ENCODE data around the gene ERVW-1. TPM values are rescaled to one million over a fixed set of nuclear protein-coding genes. Genes with fewer than 3 reads are reported as not detected.
"Not testable (repeated sequence)": the region's sequence is repeated elsewhere in the genome, so short reads cannot be mapped to it uniquely, and the experiment has no call there.

Gene ERVW-1
- total RNA-seq, 1 donor from 2014 or later: not detected

DNA sequence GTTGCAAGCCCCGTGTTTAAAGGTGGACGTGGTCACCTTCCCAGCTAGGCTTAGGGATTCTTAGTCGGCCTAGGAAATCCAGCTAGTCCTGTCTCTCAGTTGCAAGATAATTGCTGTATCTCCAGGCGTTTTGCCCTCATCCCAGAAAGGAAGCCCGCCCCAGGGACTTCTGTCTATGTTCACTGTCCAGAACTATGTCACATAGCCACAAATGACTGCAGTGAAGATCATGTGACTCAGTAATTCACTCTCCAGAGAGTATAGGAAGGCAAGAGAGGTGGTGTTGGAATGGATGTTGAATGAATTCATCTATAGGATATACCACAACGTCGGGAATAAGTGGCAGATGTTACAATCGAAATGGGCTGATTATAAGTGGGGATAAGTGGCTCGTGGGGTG is 349 bp upstream of the ERVW-1 start:
- Histone ChIP-seq H3K27me3 (ENCODE audit: control insufficient read depth, insufficient read depth, low read length) (no peaks in the 10 kb centered on the region), H3K4me3 (ENCODE audit: low read depth, low read length) (no peak overlapping the region), H3K36me3 (ENCODE audit: control insufficient read depth, insufficient read depth, low read length) (no peaks in the 10 kb centered on the region)
- no peak for TF ChIP-seq CTCF (IDR thresholded peaks at IDR 0.05; ENCODE audit: insufficient read depth, low read length, severe bottlenecking)
- no peak for FAIRE-seq
- no peak for DNase-seq (ENCODE audit: low read depth)

DNA sequence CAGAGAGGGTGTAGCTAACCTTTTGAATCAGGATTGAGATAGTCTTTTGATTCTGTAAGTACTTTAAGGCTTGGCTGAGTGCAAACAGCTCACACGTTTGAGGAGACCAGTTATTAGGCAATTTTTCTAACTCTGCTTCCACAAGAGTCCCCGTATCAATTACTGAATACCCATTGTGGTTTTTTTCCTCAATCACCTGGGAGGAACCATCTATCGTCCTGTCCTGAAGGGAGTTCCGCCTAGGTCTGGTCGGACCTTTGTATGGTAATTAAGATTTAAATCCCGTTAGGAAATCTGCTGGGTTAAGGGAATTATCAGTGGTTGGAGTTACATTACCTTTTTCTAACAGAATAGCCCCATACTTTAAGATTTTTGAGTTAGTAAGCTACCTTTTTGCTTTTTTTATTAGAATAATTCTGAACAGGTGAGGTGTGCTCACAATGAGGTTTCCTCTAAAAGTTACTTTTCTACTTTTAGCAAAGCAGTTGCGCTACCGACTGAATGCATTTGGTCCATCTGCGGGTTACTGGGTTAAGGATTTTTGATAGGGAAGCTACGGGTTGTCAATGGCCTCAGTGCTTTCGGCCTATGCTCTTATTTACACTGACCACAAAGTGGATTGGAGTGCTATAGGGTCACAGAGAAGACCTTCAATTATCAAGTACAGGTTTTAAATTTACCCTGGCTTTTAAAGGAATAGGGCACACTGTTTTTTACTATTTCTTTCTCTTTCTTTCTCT is 1.7 kb downstream of the ERVW-1 start:
- not testable (repeated sequence) for H3K36me3 ChIP-seq (ENCODE audit: control insufficient read depth, insufficient read depth, low read length); H3K4me3 ChIP-seq (ENCODE audit: low read depth, low read length); H3K27me3 ChIP-seq (ENCODE audit: control insufficient read depth, insufficient read depth, low read length); DNase-seq (ENCODE audit: low read depth); FAIRE-seq

- FAIRE-seq; H3K36me3 ChIP-seq (ENCODE audit: control insufficient read depth, insufficient read depth, low read length); DNase-seq (ENCODE audit: low read depth); H3K27me3 ChIP-seq (ENCODE audit: control insufficient read depth, insufficient read depth, low read length); H3K4me3 ChIP-seq (ENCODE audit: low read depth, low read length): not testable (repeated sequence)
Measured at GRCh38 chr7:92475261-92475770, 2.4 kb downstream of the ERVW-1 start.

GRCh38 chr7:92473989-92474388 is 3.8 kb downstream of the ERVW-1 start:
- peak; percentile 22 for DNase-seq (ENCODE audit: low read depth)
- FAIRE-seq; H3K4me3 ChIP-seq (ENCODE audit: low read depth, low read length); H3K27me3 ChIP-seq (ENCODE audit: control insufficient read depth, insufficient read depth, low read length); H3K36me3 ChIP-seq (ENCODE audit: control insufficient read depth, insufficient read depth, low read length): not testable (repeated sequence)

DNA sequence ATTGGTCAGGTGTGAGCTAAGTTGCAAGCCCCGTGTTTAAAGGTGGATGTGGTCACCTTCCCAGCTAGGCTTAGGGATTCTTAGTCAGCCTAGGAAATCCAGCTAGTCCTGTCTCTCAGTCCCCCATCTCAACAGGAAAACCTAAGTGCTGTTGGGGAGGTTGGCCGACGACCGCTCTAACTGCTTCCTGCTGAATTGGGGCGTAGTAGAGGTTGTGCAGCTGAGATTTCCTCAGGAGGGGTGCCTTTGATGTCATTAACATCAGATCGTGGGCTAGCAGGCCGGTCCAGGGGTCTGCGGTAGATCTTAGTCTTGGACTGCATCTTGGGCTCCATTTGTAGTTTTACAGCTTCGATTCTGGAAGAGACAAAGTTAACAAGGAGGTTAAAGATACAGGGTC is 9.2 kb downstream of the ERVW-1 start:
- FAIRE-seq; DNase-seq (ENCODE audit: low read depth); H3K4me3 ChIP-seq (ENCODE audit: low read depth, low read length); H3K36me3 ChIP-seq (ENCODE audit: control insufficient read depth, insufficient read depth, low read length); H3K27me3 ChIP-seq (ENCODE audit: control insufficient read depth, insufficient read depth, low read length): not testable (repeated sequence)

DNA sequence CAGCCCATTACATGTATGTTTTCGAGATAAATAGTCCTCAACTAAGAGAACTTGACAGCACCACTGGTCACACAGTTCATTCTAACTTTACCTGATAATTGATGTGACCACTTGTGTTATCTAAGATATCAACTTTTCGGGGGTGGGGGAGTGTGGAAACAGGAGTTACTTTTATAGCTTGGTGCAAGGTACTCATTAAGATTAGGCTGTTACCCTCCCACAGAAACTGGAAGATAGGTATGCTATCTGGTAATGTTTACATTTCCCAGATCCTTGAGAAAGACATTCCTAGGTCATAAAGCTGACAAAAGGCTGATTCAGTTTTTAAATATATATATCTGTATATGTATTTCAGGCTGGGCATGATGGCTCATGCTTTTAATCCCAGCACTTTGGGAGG is 11.1 kb downstream of the ERVW-1 start:
- no peak for TF ChIP-seq CTCF (IDR thresholded peaks at IDR 0.05; ENCODE audit: insufficient read depth, low read length, severe bottlenecking)
- no peak overlapping the region for H3K4me3 ChIP-seq (ENCODE audit: low read depth, low read length)
- no peaks in the 10 kb centered on the region for H3K36me3 ChIP-seq (ENCODE audit: control insufficient read depth, insufficient read depth, low read length)
- DNase-seq (ENCODE audit: low read depth): peak; percentile 70
- no peaks in the 10 kb centered on the region for H3K27me3 ChIP-seq (ENCODE audit: control insufficient read depth, insufficient read depth, low read length)
- no peak for FAIRE-seq

DNA sequence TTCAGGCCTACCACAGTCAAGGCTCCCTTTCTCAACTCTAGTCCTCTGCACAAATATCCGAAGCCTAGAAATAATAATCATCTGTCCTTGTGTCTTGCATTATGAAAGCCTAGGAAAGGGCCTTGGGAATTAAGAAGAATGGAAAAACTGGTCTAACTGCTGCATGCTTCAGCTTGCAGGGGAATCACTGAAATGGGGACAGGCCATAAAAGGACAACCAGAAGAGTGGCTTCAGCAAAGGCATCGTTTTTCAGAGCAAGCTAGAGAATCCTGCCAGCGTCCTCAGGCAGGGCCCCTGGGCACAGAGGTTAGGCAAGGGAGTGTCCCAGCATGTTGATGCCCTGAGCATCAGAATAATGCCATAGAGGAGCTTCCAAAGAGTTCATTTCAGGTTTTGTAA is 13.2 kb downstream of the ERVW-1 start:
- FAIRE-seq: peak; percentile 62
- H3K27me3 ChIP-seq (ENCODE audit: control insufficient read depth, insufficient read depth, low read length): no peaks in the 10 kb centered on the region
- H3K4me3 ChIP-seq (ENCODE audit: low read depth, low read length): no peak overlapping the region
- DNase-seq (ENCODE audit: low read depth): peak; percentile 84
- no peaks in the 10 kb centered on the region for H3K36me3 ChIP-seq (ENCODE audit: control insufficient read depth, insufficient read depth, low read length)
- TF ChIP-seq CTCF (IDR thresholded peaks at IDR 0.05; ENCODE audit: insufficient read depth, low read length, severe bottlenecking): no peak

GRCh38 chr7:92462560-92462959 is 15.2 kb downstream of the ERVW-1 start:
- no peaks in the 10 kb centered on the region for H3K27me3 ChIP-seq (ENCODE audit: control insufficient read depth, insufficient read depth, low read length)
- no peak for DNase-seq (ENCODE audit: low read depth)
- no peak overlapping the region for H3K4me3 ChIP-seq (ENCODE audit: low read depth, low read length)
- no peak for FAIRE-seq
- H3K36me3 ChIP-seq (ENCODE audit: control insufficient read depth, insufficient read depth, low read length): no peaks in the 10 kb centered on the region
- no peak for TF ChIP-seq CTCF (IDR thresholded peaks at IDR 0.05; ENCODE audit: insufficient read depth, low read length, severe bottlenecking)
